Stimulated activated CD8-positive, alpha-beta memory T cell treated with anti-CD3 and anti-CD28 coated beads, Interleukin-12 subunit alpha, Interleukin-12 subunit beta, amount 100 ng/mL, for 24 hours (primary cell): ENCODE results near the gene CDX1.

Experiments used
- DNase-seq: peaks from one replicate; pipeline ENCODE4 v3.0.0-alpha.2; 2020; ENCODE audit errors: extremely low read depth

Gene CDX1

GRCh38 chr5:150146235-150146634 is 20.3 kb upstream of the CDX1 start:
- no peak for DNase-seq

GRCh38 chr5:150146862-150147601 is 19.5 kb upstream of the CDX1 start:
- no peak for DNase-seq

GRCh38 chr5:150147670-150148069 is 18.9 kb upstream of the CDX1 start:
- no peak for DNase-seq

- DNase-seq: no peak
These were observed 18.3 kb upstream of the CDX1 start for GRCh38 chr5:150148117-150148927.

GRCh38 chr5:150149618-150150017 is 17.0 kb upstream of the CDX1 start:
- no peak for DNase-seq

GRCh38 chr5:150152636-150153462 is 13.7 kb upstream of the CDX1 start:
- DNase-seq: no peak

- no peak for DNase-seq
These were observed 13.1 kb upstream of the CDX1 start for GRCh38 chr5:150153483-150153882.

- no peak for DNase-seq
These were observed 12.5 kb upstream of the CDX1 start for GRCh38 chr5:150153957-150154617.

- no peak for DNase-seq
These were observed 11.9 kb upstream of the CDX1 start for GRCh38 chr5:150154618-150155128.

- DNase-seq: peak; percentile 20
These were observed 11.1 kb upstream of the CDX1 start, which contains the start of gene PDGFRB for GRCh38 chr5:150155258-150156026. TSS of gene PDGFRB (minus strand) at chr5:150155845. CDS start at chr5:150137047, 18,798 bp downstream.

- DNase-seq: no peak
These were observed 10.6 kb upstream of the CDX1 start for GRCh38 chr5:150156027-150156368.

GRCh38 chr5:150156540-150156939 is 10.0 kb upstream of the CDX1 start:
- no peak for DNase-seq

- DNase-seq: no peak
These were observed 9.4 kb upstream of the CDX1 start for GRCh38 chr5:150157168-150157567.

- DNase-seq: no peak
These were observed 8.2 kb upstream of the CDX1 start for GRCh38 chr5:150158170-150158949.

- no peak for DNase-seq
These were observed 7.5 kb upstream of the CDX1 start for GRCh38 chr5:150159031-150159430.

GRCh38 chr5:150159741-150160179 is 6.8 kb upstream of the CDX1 start:
- DNase-seq: no peak

GRCh38 chr5:150160448-150161081 is 6.0 kb upstream of the CDX1 start:
- DNase-seq: no peak

GRCh38 chr5:150161242-150162141 is 5.1 kb upstream of the CDX1 start:
- DNase-seq: peak; percentile 28
